Duodenal mucosa (tissue), 2 donors: ENCODE results near the gene ZNF362.

Experiments
- H3K27ac ChIP-seq: one replicate; pipeline ENCODE4 v1.7.0; 2013; ENCODE audit warnings: low read depth, low read length
- H3K27me3 ChIP-seq, 2 donors: one replicate each; pipeline ENCODE4 v1.7.0; 2013; ENCODE audit warnings: low read length in 2 of 2, control low read depth in 1 of 2; ENCODE audit not compliant: insufficient read depth in 2 of 2, control insufficient read depth in 1 of 2
- H3K36me3 ChIP-seq, 2 donors: one replicate each; pipeline ENCODE4 v1.7.0; 2013; ENCODE audit warnings: low read length in 2 of 2, control low read depth in 1 of 2; ENCODE audit not compliant: insufficient read depth in 2 of 2, control insufficient read depth in 1 of 2
- H3K4me1 ChIP-seq, 2 donors: one replicate each; pipeline ENCODE4 v1.7.0; 2013; ENCODE audit warnings: low read length in 2 of 2, control low read depth in 1 of 2; ENCODE audit not compliant: insufficient read depth in 2 of 2, control insufficient read depth in 1 of 2
- H3K4me3 ChIP-seq, 2 donors: one replicate each; pipeline ENCODE4 v1.7.0; 2013; ENCODE audit warnings: low read length in 2 of 2, low read depth in 1 of 2
- H3K9ac ChIP-seq, 2 donors: one replicate each; pipeline ENCODE4 v1.7.0; 2013; ENCODE audit warnings: low read length in 2 of 2, low read depth in 1 of 2
- H3K9me3 ChIP-seq, 2 donors: one replicate each; pipeline ENCODE4 v1.7.0; 2013; ENCODE audit warnings: low read length in 2 of 2, control low read depth in 1 of 2; ENCODE audit not compliant: control insufficient read depth in 1 of 2

ZNF362 gene

DNA sequence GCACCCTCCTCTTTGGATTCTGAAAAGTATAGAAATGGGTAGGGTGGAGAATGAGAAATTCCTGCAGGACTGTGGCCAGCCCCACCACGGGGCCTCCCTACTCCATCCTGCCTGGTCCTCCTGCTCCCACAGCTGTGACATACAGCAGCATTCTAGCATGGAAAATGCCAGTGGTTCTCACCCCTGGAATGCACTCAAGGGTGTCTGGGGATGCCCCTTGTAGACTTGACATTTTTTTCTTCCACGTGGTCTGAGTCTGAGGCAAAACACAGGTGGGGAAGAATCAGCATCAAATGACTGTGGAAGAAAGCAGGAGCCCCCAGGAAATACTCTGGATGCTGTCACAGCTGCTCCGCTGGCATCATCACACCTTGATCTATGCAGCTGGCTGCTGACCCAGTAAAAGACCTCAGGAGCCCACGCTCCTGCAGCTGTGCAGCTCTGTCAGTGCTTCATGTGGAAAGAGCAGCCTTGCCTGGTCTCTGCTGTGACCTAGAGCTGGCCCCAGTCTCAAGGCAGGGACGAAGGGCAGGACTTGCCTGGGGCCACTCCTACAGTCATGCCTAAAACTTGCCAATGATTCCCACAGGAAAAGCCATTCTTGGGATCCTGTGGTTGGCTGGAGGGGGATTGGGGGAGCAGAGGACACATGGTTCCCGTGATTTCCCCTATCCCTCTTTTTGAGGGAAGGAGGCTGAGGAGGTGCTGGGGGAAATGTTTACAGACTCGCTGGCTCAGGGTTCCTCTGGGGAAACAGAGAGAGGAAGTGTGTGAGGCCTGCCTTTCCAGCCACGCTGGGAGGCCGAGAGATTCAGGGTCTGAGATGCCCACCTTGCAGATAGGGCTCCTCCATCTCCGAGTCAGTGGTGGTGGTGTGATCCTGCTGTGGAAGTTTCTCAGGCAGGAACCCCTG is 75.4 kb downstream of the ZNF362 start:
- Histone ChIP-seq H3K4me1 (peaks cover 12 to 28% of the 10 kb centered on the region in 2 donors), H3K36me3 (peaks cover 59 to 84% of the 10 kb centered on the region in 2 donors), H3K4me3 (no peak overlapping the region), H3K27me3 (no peaks in the 10 kb centered on the region), H3K27ac (no peak overlapping the region), H3K9ac (no peak overlapping the region), H3K9me3 (no peaks in the 10 kb centered on the region)

DNA sequence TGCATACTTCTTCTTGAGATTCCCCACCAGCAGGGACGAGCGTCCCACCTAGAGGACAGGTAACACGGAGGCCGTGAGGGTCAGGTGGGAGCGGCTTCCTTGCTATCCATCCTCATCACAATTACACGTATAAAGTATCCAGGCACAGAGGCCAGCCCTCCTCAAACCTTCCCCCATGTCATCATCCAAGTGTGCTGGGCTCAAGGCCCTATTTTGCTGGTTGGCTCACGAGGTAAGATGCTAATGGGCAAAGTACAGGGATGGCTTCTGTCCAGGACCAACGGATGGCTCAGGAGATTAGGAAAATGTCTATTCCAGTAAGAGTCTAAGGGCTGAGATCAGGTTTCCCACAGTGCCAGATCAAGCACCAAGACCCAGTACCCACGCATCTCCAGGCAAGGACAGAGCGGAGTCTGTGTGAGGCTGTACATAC is 76.1 kb downstream of the ZNF362 start:
- H3K27ac ChIP-seq = no peak overlapping the region
- peaks cover 12 to 31% of the 10 kb centered on the region in 2 donors for H3K4me1 ChIP-seq
- no peaks in the 10 kb centered on the region for H3K9me3 ChIP-seq
- no peaks in the 10 kb centered on the region for H3K27me3 ChIP-seq
- no peak overlapping the region for H3K9ac ChIP-seq
- H3K36me3 ChIP-seq = peaks cover 55 to 77% of the 10 kb centered on the region in 2 donors
- no peak overlapping the region for H3K4me3 ChIP-seq

DNA sequence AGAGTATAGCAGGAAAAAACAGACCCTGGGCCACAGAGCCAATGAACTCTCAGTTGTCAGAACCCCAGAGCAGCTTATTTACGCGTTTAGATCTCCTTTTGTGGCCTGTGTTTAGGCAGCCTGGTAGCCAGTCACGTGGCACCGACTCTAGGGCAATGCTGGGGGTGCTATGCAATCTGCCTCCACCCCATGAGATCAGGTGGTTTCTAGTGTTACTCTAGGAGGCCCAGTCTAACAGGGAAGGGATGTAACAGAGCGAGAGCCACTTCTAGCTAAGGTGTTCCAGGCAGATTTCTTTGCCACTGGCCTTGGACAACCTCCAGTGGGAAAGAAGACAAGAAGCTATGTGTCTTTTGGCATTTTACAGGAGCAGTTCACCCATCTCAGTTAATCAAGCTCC is 76.6 kb downstream of the ZNF362 start:
- no peaks in the 10 kb centered on the region for H3K9me3 ChIP-seq
- peaks cover 17 to 34% of the 10 kb centered on the region in 2 donors for H3K4me1 ChIP-seq
- no peak overlapping the region for H3K27ac ChIP-seq
- no peak overlapping the region for H3K4me3 ChIP-seq
- peaks cover 52 to 72% of the 10 kb centered on the region in 2 donors for H3K36me3 ChIP-seq
- H3K9ac ChIP-seq = no peak overlapping the region
- no peaks in the 10 kb centered on the region for H3K27me3 ChIP-seq

DNA sequence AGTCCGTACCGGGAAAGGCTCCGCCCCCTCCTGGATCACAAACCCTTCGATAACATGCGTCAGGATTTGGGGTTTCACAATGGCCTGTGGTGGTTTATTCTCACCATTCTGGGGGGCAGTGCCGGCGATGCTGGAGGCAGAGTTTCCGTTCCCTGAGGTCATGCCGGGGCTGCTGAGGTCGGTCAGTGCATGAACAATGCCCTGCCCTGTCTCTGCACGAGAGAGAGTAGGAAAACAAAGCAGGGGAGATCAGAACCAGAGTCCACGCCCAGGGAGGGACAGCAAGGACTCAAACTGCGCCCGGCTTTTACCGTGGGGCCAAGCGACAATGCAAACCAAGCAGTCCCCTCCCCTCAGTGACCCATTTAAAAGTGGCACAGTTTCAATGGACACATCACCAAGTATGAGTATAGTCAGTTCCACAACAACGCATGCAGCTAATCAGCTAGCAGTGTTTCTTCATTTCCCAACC is 77.8 kb downstream of the ZNF362 start:
- H3K27ac ChIP-seq = no peak overlapping the region
- peak overlapping the region in 1 of 2 donors; percentile 0 for H3K9ac ChIP-seq
- H3K27me3 ChIP-seq = no peaks in the 10 kb centered on the region
- no peak overlapping the region for H3K4me3 ChIP-seq
- H3K9me3 ChIP-seq = no peaks in the 10 kb centered on the region
- H3K4me1 ChIP-seq = peaks cover 29 to 44% of the 10 kb centered on the region in 2 donors
- peaks cover 41 to 60% of the 10 kb centered on the region in 2 donors for H3K36me3 ChIP-seq

DNA sequence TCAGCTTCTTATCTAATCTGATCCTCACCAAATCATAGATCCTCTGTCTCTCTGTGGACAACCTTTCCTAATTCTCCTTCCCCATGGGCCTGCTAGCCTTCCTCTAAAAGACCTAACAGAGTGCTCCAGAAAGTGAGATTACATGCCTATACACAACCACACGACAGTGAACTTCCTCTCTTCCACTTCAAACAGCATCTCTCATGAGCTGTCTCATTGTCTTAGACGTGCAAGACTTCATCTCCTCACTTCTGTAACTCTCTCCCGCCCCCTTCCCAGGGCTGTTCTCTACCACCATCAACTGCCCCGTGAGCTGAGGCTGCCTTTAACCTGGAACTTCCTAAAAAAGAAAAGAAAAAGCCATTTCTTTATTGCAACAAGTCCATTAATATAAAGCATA is 78.7 kb downstream of the ZNF362 start:
- Histone ChIP-seq H3K9ac (peak overlapping the region in 1 of 2 donors; percentile 0), H3K4me1 (peaks cover 34 to 51% of the 10 kb centered on the region in 2 donors), H3K9me3 (no peaks in the 10 kb centered on the region), H3K27me3 (no peaks in the 10 kb centered on the region), H3K4me3 (no peak overlapping the region), H3K27ac (no peak overlapping the region), H3K36me3 (peaks cover 32 to 51% of the 10 kb centered on the region in 2 donors)

DNA sequence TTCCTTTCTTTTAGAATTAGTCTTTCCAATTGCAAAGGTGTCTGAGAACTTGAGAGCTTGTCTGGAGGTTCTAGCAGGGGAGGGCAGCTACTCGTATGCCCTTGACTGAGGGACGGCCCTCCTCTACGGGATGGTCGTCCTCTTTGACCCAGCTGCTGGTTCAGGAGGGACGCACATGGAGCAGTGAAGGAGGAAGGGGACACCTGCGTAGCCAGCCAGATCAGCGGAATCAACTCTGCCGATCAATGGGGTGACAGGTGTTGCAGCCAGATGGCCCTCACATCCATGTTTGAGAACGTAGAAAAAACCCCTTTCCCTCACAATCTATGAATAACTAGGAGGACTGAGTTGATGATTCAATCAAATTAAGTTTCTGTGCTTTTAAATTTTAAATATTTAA is 80.3 kb downstream of the ZNF362 start:
- H3K4me1 ChIP-seq = peaks cover 47 to 64% of the 10 kb centered on the region in 2 donors
- H3K9me3 ChIP-seq = no peaks in the 10 kb centered on the region
- peaks cover 20 to 35% of the 10 kb centered on the region in 2 donors for H3K36me3 ChIP-seq
- no peak overlapping the region for H3K27ac ChIP-seq
- no peak overlapping the region for H3K9ac ChIP-seq
- H3K27me3 ChIP-seq = no peaks in the 10 kb centered on the region
- no peak overlapping the region for H3K4me3 ChIP-seq

DNA sequence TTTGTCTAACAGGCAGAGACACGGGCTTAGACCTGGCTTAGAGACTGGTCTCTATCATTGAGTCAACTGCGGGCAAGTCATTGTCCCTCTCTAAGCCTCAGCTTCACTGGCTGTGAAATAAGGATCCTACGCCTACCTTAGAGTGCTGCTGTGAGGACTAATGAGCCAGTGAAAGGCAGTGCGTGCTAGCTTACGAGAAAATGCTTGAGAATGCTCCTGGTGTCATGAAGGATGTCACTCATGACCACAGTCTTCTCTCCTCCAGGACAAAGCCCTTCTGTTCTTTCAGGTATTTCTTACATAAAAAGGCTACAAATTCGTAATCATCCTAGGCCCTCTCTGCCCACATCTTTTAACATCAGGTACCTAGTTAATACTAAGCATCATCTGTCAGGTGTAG is 81.1 kb downstream of the ZNF362 start:
- Histone ChIP-seq H3K27ac (no peak overlapping the region), H3K9ac (no peak overlapping the region), H3K9me3 (no peaks in the 10 kb centered on the region), H3K4me1 (peaks cover 56 to 72% of the 10 kb centered on the region in 2 donors), H3K36me3 (peaks cover 16 to 31% of the 10 kb centered on the region in 2 donors), H3K4me3 (no peak overlapping the region), H3K27me3 (no peaks in the 10 kb centered on the region)

DNA sequence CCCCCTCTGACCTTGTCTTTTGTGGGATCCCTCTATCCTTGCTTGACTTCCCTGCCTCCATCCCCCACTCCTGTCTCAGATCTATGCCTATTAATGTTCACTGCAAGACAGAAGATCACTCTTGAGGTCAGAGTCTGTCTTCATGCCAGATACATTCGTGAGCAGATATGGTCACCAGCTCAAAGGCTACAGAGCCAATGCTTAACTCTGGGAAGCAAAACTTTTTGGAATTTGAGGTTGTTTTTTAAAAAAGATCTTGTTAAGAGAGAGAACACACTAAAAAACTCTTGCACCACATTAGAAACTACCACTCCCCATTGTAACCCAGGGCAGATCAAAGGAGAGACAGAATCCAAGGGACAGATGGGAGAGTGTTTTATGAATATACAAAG is 81.8 kb downstream of the ZNF362 start:
- Histone ChIP-seq H3K9ac (peak overlapping the region; percentile 2 to 3), H3K27ac (peak overlapping the region; percentile 54), H3K9me3 (no peaks in the 10 kb centered on the region), H3K27me3 (no peaks in the 10 kb centered on the region), H3K4me1 (peaks cover 62 to 78% of the 10 kb centered on the region in 2 donors), H3K36me3 (peaks cover 12 to 25% of the 10 kb centered on the region in 2 donors), H3K4me3 (peak overlapping the region in 1 of 2 donors; percentile 43)

DNA sequence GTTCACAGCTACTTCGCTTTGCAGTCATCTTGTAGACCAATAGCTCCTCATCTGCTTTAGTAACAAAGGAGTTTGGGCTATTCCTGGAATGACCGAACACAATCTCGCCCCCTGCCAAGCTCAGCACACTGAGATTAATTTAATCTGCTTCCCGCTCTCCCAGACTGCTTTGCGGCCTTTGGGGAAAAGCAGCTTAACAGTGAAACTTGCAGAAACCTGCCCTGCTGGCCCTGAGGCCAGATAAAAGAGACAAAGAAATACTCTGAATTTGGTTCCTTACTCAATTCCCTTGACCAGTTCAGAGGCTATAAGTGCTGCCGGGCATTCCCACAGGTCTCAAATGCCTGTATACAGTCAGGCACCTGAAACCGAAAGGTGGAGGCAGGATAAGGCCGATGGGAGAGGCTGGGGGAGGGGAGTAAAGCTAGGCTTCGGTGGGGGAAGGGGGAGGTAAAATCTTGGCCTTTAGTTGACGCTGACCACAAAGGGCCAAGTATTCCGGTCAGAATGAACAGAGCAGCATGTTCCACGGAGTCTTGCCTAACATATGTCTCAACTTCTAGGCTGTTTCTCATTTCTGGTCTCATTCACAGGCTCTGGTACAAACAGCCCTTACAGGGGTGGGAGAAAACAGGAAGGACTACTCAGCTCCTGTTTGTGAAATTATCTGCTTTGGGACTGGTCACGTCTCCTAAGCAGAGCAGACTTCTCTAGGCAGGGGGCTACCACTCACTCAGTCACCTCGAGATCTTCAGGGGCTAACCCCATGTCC is 82.3 kb downstream of the ZNF362 start:
- Histone ChIP-seq H3K36me3 (peaks cover 6 to 19% of the 10 kb centered on the region in 2 donors), H3K9me3 (no peaks in the 10 kb centered on the region), H3K27ac (peak overlapping the region; percentile 54), H3K4me3 (peak overlapping the region; percentile 2 to 43), H3K27me3 (no peaks in the 10 kb centered on the region), H3K4me1 (peaks cover 66 to 72% of the 10 kb centered on the region in 2 donors), H3K9ac (peak overlapping the region; percentile 2 to 3)

DNA sequence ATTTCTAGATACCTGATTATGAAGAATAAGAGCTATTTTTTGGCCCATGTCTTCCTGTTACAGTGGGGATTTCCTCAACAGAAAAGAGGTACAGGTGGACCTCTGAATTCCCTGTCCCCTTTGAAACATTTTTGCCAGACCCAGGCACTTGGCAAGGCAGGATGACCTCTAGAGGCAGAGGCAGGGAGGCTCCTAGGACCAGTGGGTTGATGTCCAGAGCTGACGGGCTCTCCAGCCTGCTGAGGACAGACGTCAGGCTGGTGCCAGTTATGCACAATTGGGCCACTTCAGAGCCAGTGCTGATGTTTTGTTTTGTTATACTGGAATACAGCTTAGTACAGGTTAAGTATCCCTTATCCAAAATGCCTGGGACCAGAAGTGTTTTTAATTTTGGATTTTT is 83.1 kb downstream of the ZNF362 start:
- Histone ChIP-seq H3K9ac (peak overlapping the region in 1 of 2 donors; percentile 3), H3K27me3 (no peaks in the 10 kb centered on the region), H3K4me1 (peaks cover 63 to 66% of the 10 kb centered on the region in 2 donors), H3K27ac (peak overlapping the region; percentile 54), H3K9me3 (no peaks in the 10 kb centered on the region), H3K4me3 (peak overlapping the region in 1 of 2 donors; percentile 2), H3K36me3 (peaks cover 0 to 12% of the 10 kb centered on the region in 2 donors)
